GM10266 (cell line): Measurements from ENCODE around the gene HOXC11.

ENCODE experiments used
- DNase-seq: peaks from one replicate; pipeline ENCODE4 v3.0.0; 2012; ENCODE audit errors: extremely low spot score
- CTCF ChIP-seq: IDR thresholded peaks from 2 replicates; pipeline ENCODE4 v1.5.1; 2012; ENCODE audit warnings: mild to moderate bottlenecking, low read depth; ENCODE audit not compliant: control insufficient read depth, insufficient read depth; ENCODE audit errors: missing control alignments

The HOXC11 gene

GRCh38 chr12:53939141-53940108 is 33.5 kb upstream of the HOXC11 start:
- DNase-seq, result peak; percentile 34
- no peak for TF ChIP-seq CTCF

DNA sequence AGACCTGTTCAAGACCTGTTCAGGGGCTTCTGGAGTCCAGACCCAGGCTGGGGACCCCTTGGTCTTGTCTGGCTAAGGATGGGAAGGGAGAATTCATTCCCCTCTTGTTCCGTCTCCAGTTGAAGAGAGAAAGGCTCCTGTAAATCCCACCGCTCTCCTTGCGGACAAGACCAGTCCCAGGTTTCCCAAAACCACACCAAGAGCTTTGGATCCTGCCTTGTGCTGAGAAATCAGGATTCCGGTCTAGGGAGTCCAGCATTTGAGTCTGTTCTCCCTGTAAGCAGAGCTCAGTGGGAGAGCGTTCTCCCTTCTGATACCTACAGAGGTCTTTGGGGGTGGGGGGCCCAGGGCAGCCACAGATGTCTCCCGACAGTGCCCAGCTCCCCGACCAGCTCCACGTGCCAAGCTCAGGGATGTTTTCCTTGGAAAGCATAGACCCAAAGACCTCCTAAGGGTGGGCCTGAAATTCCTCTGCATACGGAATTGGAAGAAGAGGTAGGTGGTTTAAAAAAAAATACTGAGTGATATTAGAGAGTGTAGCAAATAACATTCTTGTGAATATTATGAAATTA is 32.4 kb upstream of the HOXC11 start:
- no peak for DNase-seq
- TF ChIP-seq CTCF, result no peak

DNA sequence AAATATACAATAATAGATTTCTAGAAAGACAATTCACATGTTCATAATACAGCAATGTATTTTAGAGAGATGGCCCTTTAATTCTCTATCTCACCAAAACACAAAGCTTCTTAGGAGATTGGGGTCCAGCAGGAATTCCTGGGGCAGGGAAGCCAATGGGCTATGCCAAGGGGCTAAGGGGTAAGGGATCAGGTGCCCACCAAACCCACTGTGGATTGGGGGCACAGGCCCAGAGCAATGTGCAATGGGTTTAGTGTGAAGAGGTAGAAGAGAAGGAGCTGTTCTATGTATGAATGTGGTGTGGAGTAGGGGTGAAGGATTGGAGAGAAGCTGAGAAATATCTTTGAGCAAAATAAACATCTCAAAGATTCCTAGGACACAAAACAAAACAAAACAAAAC is 31.7 kb upstream of the HOXC11 start:
- DNase-seq, result no peak
- no peak for TF ChIP-seq CTCF

DNA sequence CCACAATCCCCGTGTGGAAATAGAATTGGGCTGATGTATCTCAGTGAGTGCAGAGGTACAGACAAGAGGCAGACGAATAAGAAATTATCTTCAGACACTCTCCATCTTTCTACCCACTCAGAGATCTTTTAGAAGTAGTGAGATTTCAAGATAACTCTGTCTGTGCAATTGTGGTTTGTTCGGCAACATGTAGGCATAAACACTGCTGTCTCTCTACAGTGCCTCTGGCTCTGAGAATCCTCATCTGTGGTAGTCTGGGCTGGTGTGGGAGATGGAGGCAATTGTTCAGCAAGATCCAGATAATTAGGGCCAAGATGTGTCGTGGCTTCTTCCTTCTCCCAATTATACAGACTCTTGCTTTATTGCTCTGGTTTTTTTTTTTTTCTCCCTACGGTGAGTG is 31.2 kb upstream of the HOXC11 start:
- DNase-seq, result no peak
- no peak for TF ChIP-seq CTCF

GRCh38 chr12:53942467-53942997 is 30.4 kb upstream of the HOXC11 start:
- TF ChIP-seq CTCF, result no peak
- DNase-seq, result no peak

GRCh38 chr12:53944209-53944608 is 28.7 kb upstream of the HOXC11 start:
- TF ChIP-seq CTCF, result no peak
- DNase-seq, result no peak
